Peyer's patch (tissue), 4 donors: ENCODE data around the gene OR52N1. TPM values are rescaled to one million over a fixed set of nuclear protein-coding genes. Genes with fewer than 3 reads are reported as not detected.

ENCODE experiments used
- DNase-seq, 3 donors: peaks; one replicate each; pipeline ENCODE4 v3.0.0-alpha.2; 2017 to 2019
- H3K27ac ChIP-seq, 4 donors: fragments of 200-600 bp; sonication (generic); one replicate each; pipeline ENCODE4 v1.5.1; 2016 to 2019
- H3K27me3 ChIP-seq, 2 donors: fragments of 200-600 bp; sonication (generic); one replicate each; pipeline ENCODE4 v1.5.1; 2019
- H3K36me3 ChIP-seq, 3 donors: fragments of 200-600 bp; sonication (generic); one replicate each; pipeline ENCODE4 v1.5.1; 2016 to 2019
- H3K4me1 ChIP-seq, 4 donors: fragments of 200-600 bp; sonication (generic); one replicate each; pipeline ENCODE4 v1.5.1; 2016 to 2019
- H3K4me3 ChIP-seq, 4 donors: fragments of 200-600 bp; sonication (generic); 1 replicate in 3 of 4; 2 replicates in 1 of 4; pipeline ENCODE4 v1.5.1; 2016 to 2019; ENCODE audit warnings: mild to moderate bottlenecking in 1 of 4
- H3K9me3 ChIP-seq, 4 donors: fragments of 200-600 bp; sonication (generic); one replicate each; pipeline ENCODE4 v1.5.1; 2016 to 2019; ENCODE audit warnings: mild to moderate bottlenecking in 1 of 4
- CTCF ChIP-seq, 6 experiments: fragments of 450-650 bp in 4 of 6; fragments of 200-600 bp in 2 of 6; sonication (generic) in 1 of 6; IDR thresholded peaks; one replicate each; pipeline ENCODE4 v1.5.1; 2017 to 2019; ENCODE audit warnings: antibody characterized with exemption in 6 of 6, mild to moderate bottlenecking in 3 of 6, moderate library complexity in 1 of 6
- POLR2A ChIP-seq, 2 donors: fragments of 450-650 bp; IDR thresholded peaks; one replicate each; pipeline ENCODE4 v1.5.1; 2017; ENCODE audit warnings: antibody characterized with exemption in 2 of 2, mild to moderate bottlenecking in 2 of 2, moderate library complexity in 2 of 2
- total RNA-seq, 4 donors: library from RNA; depleted of rRNA; stranded (reverse); fragments of >200 nt; gene quantifications; one replicate each; pipeline ENCODE4 v1.1.0, GENCODE V29; 2016

OR52N1 gene
- total RNA-seq, 4 donors from 2014 or later, result not detected

- no peaks in the 10 kb centered on the region for H3K9me3 ChIP-seq
- H3K4me1 ChIP-seq, result no peaks in the 10 kb centered on the region
- H3K27me3 ChIP-seq, result no peaks in the 10 kb centered on the region
- no peak for DNase-seq
- no peaks in the 10 kb centered on the region for H3K36me3 ChIP-seq
- H3K4me3 ChIP-seq, result no peak overlapping the region
- TF ChIP-seq CTCF (IDR thresholded peaks at IDR 0.05) (no peak), POLR2A (IDR thresholded peaks at IDR 0.05) (no peak)
- no peak overlapping the region for H3K27ac ChIP-seq
Observed at GRCh38 chr11:5815534-5815933, 24.5 kb upstream of the OR52N1 start.

- DNase-seq, result no peak
- TF ChIP-seq POLR2A (IDR thresholded peaks at IDR 0.05), result no peak
- TF ChIP-seq CTCF (IDR thresholded peaks at IDR 0.05), result no peak
- H3K27me3 ChIP-seq, result no peaks in the 10 kb centered on the region
Observed at GRCh38 chr11:5809905-5810795, 19.1 kb upstream of the OR52N1 start.

DNA sequence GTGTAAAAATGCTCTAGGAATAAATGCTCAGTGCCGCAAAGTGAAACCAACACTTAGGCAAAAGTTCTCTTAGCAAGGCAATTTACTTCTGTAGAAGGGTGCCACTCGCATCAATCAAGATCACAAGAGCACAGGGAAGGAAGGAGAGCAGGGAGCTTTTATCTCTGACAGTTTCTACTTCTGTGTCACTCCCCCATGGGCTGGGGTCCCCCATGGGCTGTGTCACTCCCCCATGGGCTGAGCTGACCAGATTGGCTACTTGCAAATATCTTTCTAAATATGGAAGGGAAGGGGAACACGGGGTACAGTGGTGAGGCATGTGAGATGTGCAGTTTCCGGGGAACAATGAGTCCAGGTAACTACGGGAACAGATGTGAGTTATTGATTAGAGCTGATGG lies 18.1 kb upstream of the OR52N1 start:
- TF ChIP-seq POLR2A (IDR thresholded peaks at IDR 0.05) (no peak), CTCF (IDR thresholded peaks at IDR 0.05) (no peak)
- Histone ChIP-seq H3K4me1 (no peaks in the 10 kb centered on the region), H3K9me3 (no peaks in the 10 kb centered on the region), H3K36me3 (no peaks in the 10 kb centered on the region), H3K27ac (no peak overlapping the region), H3K4me3 (peak overlapping the region; percentile 20 to 53 (median 41)), H3K27me3 (no peaks in the 10 kb centered on the region)
- DNase-seq, result no peak

More at GRCh38 chr11:5809905-5810795, 19.1 kb upstream of the OR52N1 start:
- Histone ChIP-seq H3K4me1 (no peaks in the 10 kb centered on the region), H3K36me3 (no peaks in the 10 kb centered on the region), H3K4me3 (no peak overlapping the region), H3K27ac (no peak overlapping the region), H3K9me3 (no peaks in the 10 kb centered on the region)

- TF ChIP-seq CTCF (IDR thresholded peaks at IDR 0.05), result peak; percentile 52 to 85 (median 78)
- TF ChIP-seq POLR2A (IDR thresholded peaks at IDR 0.05), result no peak
- H3K27me3 ChIP-seq, result no peaks in the 10 kb centered on the region
- H3K9me3 ChIP-seq, result no peaks in the 10 kb centered on the region
- H3K27ac ChIP-seq, result no peak within 1 kb of the TSS
- H3K36me3 ChIP-seq, result no peaks in the 10 kb centered on the region
- DNase-seq, result peak; percentile 54 to 88 (median 77)
- H3K4me3 ChIP-seq, result peak within 1 kb of the TSS; percentile 20 to 53 (median 41)
- no peaks in the 10 kb centered on the region for H3K4me1 ChIP-seq
Observed at GRCh38 chr11:5808500-5809121, 17.5 kb upstream of the OR52N1 start, which contains the start of gene OR52N2. OR52N2 (plus strand) TSS chr11:5808924; CDS start chr11:5820336, 11,412 bp downstream.

GRCh38 chr11:5807580-5807979 lies 16.5 kb upstream of the OR52N1 start:
- no peaks in the 10 kb centered on the region for H3K27me3 ChIP-seq
- no peaks in the 10 kb centered on the region for H3K36me3 ChIP-seq
- H3K9me3 ChIP-seq, result no peaks in the 10 kb centered on the region
- DNase-seq, result no peak
- no peak for TF ChIP-seq POLR2A (IDR thresholded peaks at IDR 0.05)
- TF ChIP-seq CTCF (IDR thresholded peaks at IDR 0.05), result no peak
- no peaks in the 10 kb centered on the region for H3K4me1 ChIP-seq
- no peak overlapping the region for H3K4me3 ChIP-seq
- no peak overlapping the region for H3K27ac ChIP-seq
